ENCODE data around the gene FUBP3.

- TF ChIP-seq, protein P1, sequence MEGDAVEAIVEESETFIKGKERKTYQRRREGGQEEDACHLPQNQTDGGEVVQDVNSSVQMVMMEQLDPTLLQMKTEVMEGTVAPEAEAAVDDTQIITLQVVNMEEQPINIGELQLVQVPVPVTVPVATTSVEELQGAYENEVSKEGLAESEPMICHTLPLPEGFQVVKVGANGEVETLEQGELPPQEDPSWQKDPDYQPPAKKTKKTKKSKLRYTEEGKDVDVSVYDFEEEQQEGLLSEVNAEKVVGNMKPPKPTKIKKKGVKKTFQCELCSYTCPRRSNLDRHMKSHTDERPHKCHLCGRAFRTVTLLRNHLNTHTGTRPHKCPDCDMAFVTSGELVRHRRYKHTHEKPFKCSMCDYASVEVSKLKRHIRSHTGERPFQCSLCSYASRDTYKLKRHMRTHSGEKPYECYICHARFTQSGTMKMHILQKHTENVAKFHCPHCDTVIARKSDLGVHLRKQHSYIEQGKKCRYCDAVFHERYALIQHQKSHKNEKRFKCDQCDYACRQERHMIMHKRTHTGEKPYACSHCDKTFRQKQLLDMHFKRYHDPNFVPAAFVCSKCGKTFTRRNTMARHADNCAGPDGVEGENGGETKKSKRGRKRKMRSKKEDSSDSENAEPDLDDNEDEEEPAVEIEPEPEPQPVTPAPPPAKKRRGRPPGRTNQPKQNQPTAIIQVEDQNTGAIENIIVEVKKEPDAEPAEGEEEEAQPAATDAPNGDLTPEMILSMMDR (IDR thresholded peaks at IDR 0.05 in 8 of 11, conservative IDR thresholded peaks at IDR 0.05 in 3 of 11): no peak
- TF ChIP-seq POLR2A (IDR thresholded peaks at IDR 0.05): no peak
- TF ChIP-seq POLR2AphosphoS5 (IDR thresholded peaks at IDR 0.05): no peak
Observed at GRCh38 chr9:130663258-130663976, 84.0 kb downstream of the FUBP3 start.
